Measurements from ENCODE around the gene BMF. TPM values are rescaled to one million over a fixed set of nuclear protein-coding genes. Genes with fewer than 3 reads are reported as not detected.

The BMF gene
- polyA plus RNA-seq, 1 donor from 2014 or later: 5.8 TPM

- no peak overlapping the region for H3K4me2 ChIP-seq (ENCODE audit: low read length)
- no peak overlapping the region for H3K4me3 ChIP-seq (ENCODE audit: low read length)
- H3K9me3 ChIP-seq (ENCODE audit: low read length): no peaks in the 10 kb centered on the region
- no peak for TF ChIP-seq EP300 (conservative IDR thresholded peaks at IDR 0.05; ENCODE audit: poor library complexity, severe bottlenecking)
- TF ChIP-seq MXI1 (conservative IDR thresholded peaks at IDR 0.05; ENCODE audit: poor library complexity, severe bottlenecking): no peak
- TF ChIP-seq EZH2 (IDR thresholded peaks at IDR 0.05; ENCODE audit: borderline replicate concordance, insufficient read depth, low read length, poor library complexity, severe bottlenecking): no peak
- no peak for TF ChIP-seq POLR2AphosphoS5 (IDR thresholded peaks at IDR 0.05)
- no peak for TF ChIP-seq RAD21 (conservative IDR thresholded peaks at IDR 0.05)
- TF ChIP-seq TAF1 (IDR thresholded peaks at IDR 0.05; ENCODE audit: low read depth): no peak
- TF ChIP-seq SMC3 (conservative IDR thresholded peaks at IDR 0.05; ENCODE audit: poor library complexity): no peak
- no peak for TF ChIP-seq REST (IDR thresholded peaks at IDR 0.05; ENCODE audit: borderline replicate concordance)
- no peak for TF ChIP-seq CTCF (IDR thresholded peaks at IDR 0.05; ENCODE audit: poor library complexity, severe bottlenecking)
- H3K36me3 ChIP-seq (ENCODE audit: insufficient read depth, low read length): no peaks in the 10 kb centered on the region
- H2AFZ ChIP-seq (ENCODE audit: low read depth, low read length): no peak overlapping the region
- no peaks in the 10 kb centered on the region for H4K20me1 ChIP-seq (ENCODE audit: insufficient read depth)
- H3K79me2 ChIP-seq (replicated peaks; ENCODE audit: insufficient read depth, low read length): no peaks in the 10 kb centered on the region
- H3K9me2 ChIP-seq (ENCODE audit: insufficient read depth, low read length): no peaks in the 10 kb centered on the region
- H3F3A ChIP-seq (ENCODE audit: insufficient read depth, low read length, poor library complexity, severe bottlenecking): no peaks in the 10 kb centered on the region
- H3K27me3 ChIP-seq (ENCODE audit: insufficient read depth, low read depth, low read length): no peaks in the 10 kb centered on the region
- H3K27ac ChIP-seq (ENCODE audit: low read length): no peak overlapping the region
- H3K9ac ChIP-seq (ENCODE audit: low read length): no peak overlapping the region
These were observed 52.9 kb downstream of the BMF start for GRCh38 chr15:40055576-40056293.

GRCh38 chr15:40054855-40055575 lies 53.7 kb downstream of the BMF start:
- Histone ChIP-seq H3K79me2 (replicated peaks; ENCODE audit: insufficient read depth, low read length) (no peaks in the 10 kb centered on the region), H3K9ac (ENCODE audit: low read length) (no peak overlapping the region), H3K36me3 (ENCODE audit: insufficient read depth, low read length) (no peaks in the 10 kb centered on the region), H2AFZ (ENCODE audit: low read depth, low read length) (no peak overlapping the region), H3K9me3 (ENCODE audit: low read length) (no peaks in the 10 kb centered on the region), H3K9me2 (ENCODE audit: insufficient read depth, low read length) (no peaks in the 10 kb centered on the region), H3K4me3 (ENCODE audit: low read length) (no peak overlapping the region), H4K20me1 (ENCODE audit: insufficient read depth) (no peaks in the 10 kb centered on the region), H3K27me3 (ENCODE audit: insufficient read depth, low read depth, low read length) (no peaks in the 10 kb centered on the region), H3F3A (ENCODE audit: insufficient read depth, low read length, poor library complexity, severe bottlenecking) (no peaks in the 10 kb centered on the region), H3K27ac (ENCODE audit: low read length) (no peak overlapping the region), H3K4me2 (ENCODE audit: low read length) (no peak overlapping the region)
- TF ChIP-seq CTCF (IDR thresholded peaks at IDR 0.05; ENCODE audit: poor library complexity, severe bottlenecking) (no peak), SMC3 (conservative IDR thresholded peaks at IDR 0.05; ENCODE audit: poor library complexity) (no peak), TAF1 (IDR thresholded peaks at IDR 0.05; ENCODE audit: low read depth) (no peak), RAD21 (conservative IDR thresholded peaks at IDR 0.05) (no peak), MXI1 (conservative IDR thresholded peaks at IDR 0.05; ENCODE audit: poor library complexity, severe bottlenecking) (no peak), EP300 (conservative IDR thresholded peaks at IDR 0.05; ENCODE audit: poor library complexity, severe bottlenecking) (no peak), REST (IDR thresholded peaks at IDR 0.05; ENCODE audit: borderline replicate concordance) (no peak), POLR2AphosphoS5 (IDR thresholded peaks at IDR 0.05) (no peak), EZH2 (IDR thresholded peaks at IDR 0.05; ENCODE audit: borderline replicate concordance, insufficient read depth, low read length, poor library complexity, severe bottlenecking) (no peak)
